GM12878 (cell line): ENCODE results near the gene SLC12A7. TPM values are rescaled to one million over a fixed set of nuclear protein-coding genes. Genes with fewer than 3 reads are reported as not detected.

Experiments used
- ATAC-seq: fragments of 200-7000 bp; cut with Tn5 transposase; 3 replicates; pipeline ENCODE4 v1.9.1; 2020; ENCODE audit warnings: mild to moderate bottlenecking, moderate library complexity
- BruUV-seq: library from RNA; stranded (reverse); fragments of 400-500 nt; replicated peaks from 2 replicates; lab custom pipeline; 2021; lab: Mats Ljungman, UMichigan
- CTCF ChIA-PET: fragments of 300-600 bp; sonication (Branson Sonifier 250); formaldehyde crosslinking; extraction: SDS; loops from one replicate; lab custom pipeline; 2021; ENCODE audit warnings: inconsistent platforms; lab: Yijun Ruan, JAX
- POLR2A ChIA-PET: fragments of 350-600 bp; formaldehyde crosslinking; extraction: SDS; loops from one replicate; lab custom pipeline; 2021; ENCODE audit warnings: inconsistent platforms; lab: Charles Lee
- RAD21 ChIA-PET: fragments of 300-600 bp; sonication (Branson Sonifier 250); formaldehyde crosslinking; loops from one replicate; lab custom pipeline; 2023; ENCODE audit warnings: antibody characterized with exemption; ENCODE audit not compliant: unreplicated experiment; lab: Charles Lee
- SMC1A ChIA-PET: fragments of 300-600 bp; sonication (Branson Sonifier 250); formaldehyde crosslinking; loops from one replicate; lab custom pipeline; 2023; ENCODE audit not compliant: unreplicated experiment, uncharacterized antibody; lab: Charles Lee
- DNase-seq: peaks from one replicate; pipeline ENCODE4 v3.0.0-alpha.2; 2011; ENCODE audit warnings: low read depth, low spot score
- FAIRE-seq: peaks from 3 replicates; lab custom pipeline; 2011; peaks lifted over from hg19 to GRCh38; lab: Jason Lieb, UNC
- H2AFZ ChIP-seq: 2 replicates; pipeline ENCODE4 v1.6.0; 2011; ENCODE audit warnings: low read depth, low read length, control low read depth; ENCODE audit not compliant: control insufficient read depth
- H3K27ac ChIP-seq: 2 replicates; pipeline ENCODE4 v1.5.1; 2011; ENCODE audit warnings: control low read depth; ENCODE audit not compliant: control insufficient read depth, insufficient read depth
- H3K27me3 ChIP-seq, 2 experiments: replicated peaks in 1 of 2; 2 replicates each; pipeline versions ENCODE4 v1.6.0 to v1.6.1; 2011; ENCODE audit warnings: low read length in 1 of 2; ENCODE audit not compliant: control insufficient read depth in 2 of 2, insufficient read depth in 2 of 2
- H3K36me3 ChIP-seq, 2 experiments: 2 replicates each; pipeline ENCODE4 v1.5.1; 2011; ENCODE audit warnings: low read length in 1 of 2; ENCODE audit not compliant: control insufficient read depth in 2 of 2, insufficient read depth in 2 of 2
- H3K4me1 ChIP-seq: 2 replicates; pipeline ENCODE4 v1.6.1; 2011; ENCODE audit warnings: mild to moderate bottlenecking, low read length, moderate library complexity, mixed read lengths; ENCODE audit not compliant: control insufficient read depth, insufficient read depth
- H3K4me2 ChIP-seq: 2 replicates; pipeline ENCODE4 v1.6.0; 2011; ENCODE audit warnings: control low read depth; ENCODE audit not compliant: control insufficient read depth, insufficient read depth
- H3K4me3 ChIP-seq: fragments of 200-600 bp; sonication (generic); 2 replicates; pipeline ENCODE4 v1.5.1; 2016
- H3K79me2 ChIP-seq: 2 replicates; pipeline ENCODE4 v1.6.0; 2011; ENCODE audit warnings: low read length; ENCODE audit not compliant: control insufficient read depth, insufficient read depth
- H3K9ac ChIP-seq: 2 replicates; pipeline ENCODE4 v1.8.0; 2011; ENCODE audit warnings: low read length, control low read depth, mixed read lengths; ENCODE audit not compliant: control insufficient read depth, insufficient read depth
- H3K9me3 ChIP-seq: replicated peaks from 3 replicates; pipeline ENCODE4 v1.5.1; 2011; ENCODE audit warnings: mild to moderate bottlenecking, low read length; ENCODE audit not compliant: control insufficient read depth, insufficient read depth
- H4K20me1 ChIP-seq: 2 replicates; pipeline ENCODE4 v1.6.0; 2011; ENCODE audit not compliant: control insufficient read depth, insufficient read depth
- ASH2L ChIP-seq: fragments of 300-600, 200-600 bp; sonication (generic); IDR thresholded peaks from 2 replicates; pipeline ENCODE4 v1.6.1; 2017; ENCODE audit warnings: low read depth, mild to moderate bottlenecking, borderline replicate concordance
- ATF7 ChIP-seq: fragments of 450-650 bp; IDR thresholded peaks from 2 replicates; pipeline ENCODE4 v1.6.1; 2016; ENCODE audit warnings: low read depth, mild to moderate bottlenecking
- GABPA ChIP-seq: IDR thresholded peaks from 2 replicates; pipeline ENCODE4 v1.6.1; 2014; ENCODE audit warnings: antibody characterized with exemption, low read depth, mild to moderate bottlenecking, inconsistent platforms
- MEF2B ChIP-seq: fragments of 450-650 bp; IDR thresholded peaks from 2 replicates; pipeline ENCODE4 v1.6.1; 2018; ENCODE audit warnings: mild to moderate bottlenecking, moderate library complexity; ENCODE audit not compliant: partially characterized antibody, poor library complexity, severe bottlenecking
- POU2F2 ChIP-seq: IDR thresholded peaks from 3 replicates; pipeline ENCODE4 v1.6.1; 2011; ENCODE audit warnings: low read depth, mild to moderate bottlenecking, low read length, borderline replicate concordance
- RBBP5 ChIP-seq: fragments of 200-600 bp; sonication (generic); conservative IDR thresholded peaks from 2 replicates; pipeline ENCODE4 v1.6.1; 2016
- SMAD5 ChIP-seq: IDR thresholded peaks from 2 replicates; pipeline ENCODE4 v1.6.1; 2016; ENCODE audit warnings: antibody characterized with exemption, low read depth
- SREBF1 ChIP-seq: IDR thresholded peaks from 2 replicates; pipeline ENCODE4 v1.6.1; 2012; ENCODE audit warnings: mild to moderate bottlenecking, low read length
- TAF1 ChIP-seq: IDR thresholded peaks from 2 replicates; pipeline ENCODE4 v1.6.1; 2011; ENCODE audit warnings: mild to moderate bottlenecking, low read depth, low read length, borderline replicate concordance
- TCF7 ChIP-seq: IDR thresholded peaks from 2 replicates; pipeline ENCODE4 v1.6.1; 2014; ENCODE audit warnings: antibody characterized with exemption, borderline replicate concordance
- YBX1 ChIP-seq: fragments of 450-650 bp; IDR thresholded peaks from 2 replicates; pipeline ENCODE4 v1.6.1; 2016; ENCODE audit warnings: antibody characterized with exemption
- ZNF274 ChIP-seq: IDR thresholded peaks from one replicate; pipeline ENCODE4 v1.8.0; 2011; ENCODE audit not compliant: insufficient read length, insufficient read depth
- WGBS: methylation state at CpG from one replicate; pipeline ENCODE4 v1.1.6; 2016; ENCODE audit warnings: low lambda C conversion rate; ENCODE audit not compliant: insufficient replicate concordance, insufficient coverage; ENCODE audit errors: missing lambda C conversion rate; 5-methylcytosine and 5-hydroxymethylcytosine counted together
- in situ Hi-C: fragments of 300-500 bp; cut with MboI; formaldehyde crosslinking; loops from 9 replicates; pipeline ENCODE4 v1.14.3; 2018; ENCODE audit warnings: mixed read lengths
- intact Hi-C: fragments of 100-400 bp; cut with micrococcal nuclease; formaldehyde crosslinking; loops from one replicate; pipeline ENCODE4 v1.14.2; 2022; ENCODE audit not compliant: unreplicated experiment
- polyA plus RNA-seq, 11 experiments: library from polyadenylated mRNA; depleted of rRNA in 4 of 11; unstranded in 6 of 11; stranded (reverse) in 5 of 11; fragments of >200 nt; fragmentation: Nextera tagmentation in 4 of 11; fragmentation: Illumina TruSeq in 1 of 11; extraction: Ambion mirVana in 4 of 11; extraction: Trizol in 1 of 11; gene quantifications; 1 replicate in 1 of 11; 2 replicates in 10 of 11; pipeline versions ENCODE4 v1.2.1 to v1.2.3, GENCODE V29; 2011 to 2016; ENCODE audit warnings: inconsistent platforms in 2 of 11, missing spikeins in 2 of 11, low read depth in 1 of 11
- total RNA-seq, 4 experiments: library from RNA; depleted of rRNA in 3 of 4; stranded (reverse); fragments of >200 nt in 3 of 4; fragmentation: Illumina TruSeq in 1 of 4; extraction: Trizol in 1 of 4; gene quantifications; 2 replicates each; pipeline versions ENCODE4 v1.2.1 to v1.2.3, GENCODE V29; 2013 to 2021
- TF ChIP-seq, protein P1 (sequence below): fragments of 150-350 bp; IDR thresholded peaks from 2 replicates; pipeline ENCODE4 v1.6.1; 2014; ENCODE audit warnings: mild to moderate bottlenecking, low read depth, low read length

The SLC12A7 gene
- total and polyA plus RNA-seq, 10 of the 15 experiments (the other 5 are each of a cell fraction or from before 2014, with no cell fraction given): 0.10 to 10.0 (median 2.9) TPM

DNA sequence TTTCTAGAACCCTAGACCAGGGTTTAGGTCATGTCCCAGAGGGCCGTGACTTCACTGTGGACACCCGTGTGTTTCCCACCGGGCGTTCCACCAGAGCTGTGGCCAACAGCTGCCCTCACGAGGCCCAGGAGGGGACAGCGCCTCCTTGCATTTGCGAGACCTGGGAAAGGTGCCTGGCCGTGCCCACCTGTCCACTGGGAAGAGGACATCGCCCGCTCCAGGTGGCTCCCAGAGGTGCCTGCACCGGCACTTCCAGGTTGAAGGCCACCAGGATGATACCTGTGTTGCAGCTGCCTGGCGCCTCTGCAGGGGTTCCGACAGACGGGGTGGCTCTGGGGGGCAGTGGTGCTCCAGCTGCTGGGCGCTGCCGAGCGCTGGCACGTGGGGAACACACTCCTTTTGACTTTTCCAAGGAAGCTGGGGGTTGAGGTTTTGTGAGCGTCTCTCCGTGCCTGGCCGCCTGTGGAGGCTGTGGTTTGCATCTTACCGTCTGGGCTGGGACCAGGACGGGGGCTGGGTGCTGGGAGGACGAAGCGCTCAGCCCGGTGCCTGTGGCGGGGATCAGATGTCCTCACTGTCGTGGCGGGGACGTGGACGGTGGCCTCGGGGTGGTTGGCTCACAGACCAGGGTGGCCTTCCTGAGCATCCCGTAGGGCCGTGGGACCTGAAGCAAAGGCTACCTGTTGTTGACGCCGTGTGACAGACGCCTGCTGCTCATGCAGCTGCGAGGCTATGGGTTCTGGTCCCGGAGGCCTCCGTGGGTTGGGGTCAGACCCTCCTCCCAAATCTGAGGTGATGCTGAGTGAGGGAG lies 84.0 kb downstream of the SLC12A7 start:
- Histone ChIP-seq H3K4me2 (no peak overlapping the region), H3K79me2 (no peaks in the 10 kb centered on the region), H4K20me1 (no peaks in the 10 kb centered on the region), H3K4me1 (no peaks in the 10 kb centered on the region), H3K4me3 (no peak overlapping the region), H3K9ac (no peak overlapping the region), H3K36me3 (no peaks in the 10 kb centered on the region)
- no TSS peak for BruUV-seq
- no peak for ATAC-seq
- 59% methylated on average over 40 of the region's 40 CpGs for WGBS
- intact Hi-C loops: no loop called here
- DNase-seq: no peak
- no peak for TF ChIP-seq ZNF274
- no peak for TF ChIP-seq RBBP5
- no peak for TF ChIP-seq TCF7
- TF ChIP-seq, protein P1, sequence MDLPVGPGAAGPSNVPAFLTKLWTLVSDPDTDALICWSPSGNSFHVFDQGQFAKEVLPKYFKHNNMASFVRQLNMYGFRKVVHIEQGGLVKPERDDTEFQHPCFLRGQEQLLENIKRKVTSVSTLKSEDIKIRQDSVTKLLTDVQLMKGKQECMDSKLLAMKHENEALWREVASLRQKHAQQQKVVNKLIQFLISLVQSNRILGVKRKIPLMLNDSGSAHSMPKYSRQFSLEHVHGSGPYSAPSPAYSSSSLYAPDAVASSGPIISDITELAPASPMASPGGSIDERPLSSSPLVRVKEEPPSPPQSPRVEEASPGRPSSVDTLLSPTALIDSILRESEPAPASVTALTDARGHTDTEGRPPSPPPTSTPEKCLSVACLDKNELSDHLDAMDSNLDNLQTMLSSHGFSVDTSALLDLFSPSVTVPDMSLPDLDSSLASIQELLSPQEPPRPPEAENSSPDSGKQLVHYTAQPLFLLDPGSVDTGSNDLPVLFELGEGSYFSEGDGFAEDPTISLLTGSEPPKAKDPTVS: no peak
- no peak for TF ChIP-seq POU2F2
- TF ChIP-seq SREBF1: no peak
- no peak for TF ChIP-seq ASH2L
- no peak for TF ChIP-seq SMAD5
- TF ChIP-seq GABPA: no peak
- TF ChIP-seq YBX1: no peak
- TF ChIP-seq TAF1: no peak
- no peak for TF ChIP-seq ATF7
- no peak for TF ChIP-seq MEF2B
- TF ChIP-seq, all 136 proteins: peak for 0
- FAIRE-seq: no peak
- in situ Hi-C loops: no loop called here
- Histone ChIP-seq H3K27me3 (no peaks in the 10 kb centered on the region), H2AFZ (no peak overlapping the region), H3K9me3 (no peaks in the 10 kb centered on the region), H3K27ac (no peak overlapping the region)
- POLR2A ChIA-PET: no interaction called here
- RAD21 ChIA-PET: interaction anchor here (1.2 kb wide), 1 partner anchor 106 kb away, joined by 3 read pairs; no protein-coding TSS in a partner anchor
- CTCF ChIA-PET: interaction anchor here (0.9 kb wide), 1 partner anchor 106 kb away, joined by 3 read pairs; no protein-coding TSS in a partner anchor
- SMC1A ChIA-PET: no interaction called here
